ENCODE data around the gene TXNL4B.

Gene TXNL4B

DNA sequence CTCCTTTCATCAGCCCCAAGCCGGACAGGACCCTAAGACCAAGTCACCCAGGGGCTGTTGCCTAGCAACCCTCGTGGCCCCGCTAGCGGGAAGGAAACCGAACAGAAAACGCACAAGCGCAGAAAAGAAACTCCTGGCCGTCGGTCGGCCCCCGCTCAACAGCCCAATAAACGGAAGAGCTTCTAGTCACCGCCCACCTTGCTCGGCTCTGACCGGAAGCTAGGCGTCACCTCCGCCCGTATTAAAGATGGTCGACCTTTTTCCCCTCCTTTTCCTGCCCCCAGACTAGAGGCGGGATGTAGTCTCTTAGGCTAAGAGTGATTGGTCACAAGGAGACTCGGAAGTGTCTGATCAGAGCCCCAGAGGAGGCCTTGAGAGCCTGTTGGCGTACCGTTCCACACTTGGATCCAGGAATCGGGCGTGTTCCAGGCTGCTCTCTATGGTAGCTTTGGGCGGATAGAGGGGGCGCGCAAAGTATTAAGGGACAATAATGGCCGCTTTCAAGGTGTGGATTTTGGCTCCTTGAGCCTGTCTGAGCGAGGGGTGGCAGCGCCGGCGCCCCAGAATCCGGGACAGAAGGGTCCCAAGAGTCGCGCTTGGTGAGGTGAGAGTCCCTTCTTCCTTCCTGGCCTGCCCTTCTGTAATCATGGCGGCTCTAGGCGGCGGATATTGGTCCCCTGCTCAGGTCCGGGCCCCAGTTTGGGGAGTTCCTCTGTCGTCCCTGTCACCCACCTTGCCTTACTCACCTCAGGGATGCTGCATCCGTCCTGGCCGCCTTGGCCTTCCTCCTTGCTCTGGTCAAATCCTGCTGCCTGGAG lies at the start of gene TXNL4B, which contains the start of gene DHX38:
TXNL4B (minus strand) TSS at position 173 of the 818 bp plus-strand sequence. CDS start 2,871 bp downstream, outside the sequence.
DHX38 (plus strand) TSS at position 400 of the 818 bp plus-strand sequence. CDS start 2,311 bp downstream, outside the sequence.
- DNase-seq = peak; percentile 85 to 93

DNA sequence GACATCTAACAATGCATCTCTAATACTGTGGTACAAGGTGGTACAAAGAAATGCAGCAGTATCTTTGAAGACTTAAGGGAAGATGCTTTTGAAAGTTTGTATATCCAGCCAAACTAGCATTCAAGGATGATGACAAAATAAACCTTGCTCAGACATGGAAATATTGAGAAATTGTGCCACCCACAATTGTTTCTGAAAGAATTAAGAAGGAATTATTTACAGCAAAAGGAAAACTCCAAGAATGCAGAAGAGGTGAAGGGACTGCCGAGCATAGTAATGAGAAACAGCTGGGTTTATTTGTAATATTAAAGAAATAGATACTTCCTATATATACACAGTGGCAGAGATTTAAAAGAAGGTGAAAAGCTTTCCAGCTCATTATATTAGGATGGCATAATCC lies 49.1 kb upstream of the TXNL4B start:
- DNase-seq = no peak

DNA sequence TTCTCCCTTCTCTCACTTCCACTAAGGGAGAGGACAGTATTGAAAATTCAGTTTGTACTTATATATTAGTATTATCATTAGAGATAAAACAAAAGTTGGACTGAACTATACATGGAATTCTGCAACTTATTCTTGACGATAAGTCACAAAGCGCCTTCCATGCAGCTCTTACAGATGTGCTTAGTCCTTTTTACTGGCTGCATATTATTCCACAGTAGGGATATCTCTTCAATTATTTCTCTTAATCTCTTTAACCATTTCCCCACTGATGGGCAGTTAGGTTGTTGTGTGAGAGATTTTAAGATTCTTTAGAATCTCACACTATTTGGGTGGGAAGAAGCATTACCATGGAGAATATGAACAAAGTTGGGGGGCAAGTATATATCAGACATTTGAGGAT lies 46.5 kb upstream of the TXNL4B start:
- DNase-seq = no peak

DNA sequence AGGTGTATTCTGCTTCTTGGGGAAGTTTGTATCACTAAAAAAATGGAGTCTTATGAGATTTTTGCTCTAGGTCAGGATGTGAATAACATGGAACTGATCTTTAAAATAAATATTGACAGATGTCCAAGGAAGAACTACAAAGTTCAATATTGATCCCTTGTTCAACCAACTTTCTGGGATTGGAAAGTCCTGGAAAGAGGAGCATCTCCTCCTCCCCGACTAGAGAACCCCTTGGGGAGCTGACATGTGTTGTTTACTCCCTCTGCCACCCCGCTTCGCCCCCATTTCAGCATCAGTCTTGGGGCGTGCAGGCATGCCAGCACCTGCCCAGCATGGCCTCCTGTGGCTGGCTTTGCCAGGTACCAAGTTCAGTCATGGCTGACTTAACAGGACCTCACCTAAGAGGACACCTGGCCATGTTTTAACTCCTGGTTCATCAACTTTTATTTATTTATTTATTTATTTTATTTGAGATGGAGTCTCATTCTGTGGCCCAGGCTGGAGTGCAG lies 44.7 kb upstream of the TXNL4B start:
- no peak for DNase-seq

DNA sequence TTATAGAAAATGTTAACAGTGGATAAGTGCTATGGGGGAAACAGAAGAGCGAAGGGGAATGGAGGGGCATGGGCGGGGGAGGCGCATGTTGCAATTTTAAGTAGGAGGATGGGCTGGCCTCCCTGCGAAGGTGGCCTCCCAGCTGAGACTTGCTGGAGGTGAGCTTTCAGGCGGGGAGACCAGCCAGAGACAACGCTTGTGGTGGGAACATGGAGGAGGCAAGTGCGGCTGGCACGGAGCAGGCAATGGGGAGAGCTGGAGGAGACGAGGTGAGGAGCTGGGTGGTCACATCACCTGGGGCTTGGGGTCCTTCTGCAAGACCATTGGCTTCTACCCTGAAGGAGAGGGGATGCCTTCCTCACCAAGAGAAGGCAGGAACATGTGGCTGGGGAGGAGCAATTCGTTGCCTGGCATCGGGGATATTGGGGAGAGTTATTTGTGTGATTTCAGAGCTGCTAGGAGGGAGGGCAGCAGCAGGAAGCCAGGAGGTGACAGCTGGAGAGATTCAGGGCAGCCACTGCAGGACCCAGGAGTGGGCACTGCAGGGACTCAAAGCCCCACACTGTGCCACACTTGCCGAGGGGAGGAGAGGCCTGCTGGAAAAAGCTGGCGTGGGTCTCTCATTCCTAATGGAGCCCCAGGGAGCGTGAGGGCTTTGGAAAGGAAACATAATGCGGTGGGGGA lies 44.1 kb upstream of the TXNL4B start:
- DNase-seq = no peak

DNA sequence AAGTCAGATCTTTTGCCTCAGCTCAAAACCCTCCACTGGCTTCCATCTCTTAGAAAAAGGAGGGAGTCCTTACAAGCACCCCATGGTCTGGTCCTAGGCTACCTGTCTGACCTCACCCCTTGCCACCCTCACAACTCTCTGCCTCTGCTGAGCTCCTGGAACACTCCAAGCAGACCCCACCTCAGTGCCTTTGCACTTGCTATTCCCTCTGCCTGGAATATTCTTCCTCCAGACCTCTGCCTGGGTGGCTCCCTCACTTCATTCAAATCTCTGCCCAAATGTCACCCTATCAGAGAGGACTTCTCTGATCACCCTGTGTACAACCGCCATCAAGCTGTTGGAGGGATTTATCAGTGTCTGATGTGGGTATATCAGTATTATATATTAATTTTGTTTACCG lies 41.1 kb upstream of the TXNL4B start:
- DNase-seq = no peak

DNA sequence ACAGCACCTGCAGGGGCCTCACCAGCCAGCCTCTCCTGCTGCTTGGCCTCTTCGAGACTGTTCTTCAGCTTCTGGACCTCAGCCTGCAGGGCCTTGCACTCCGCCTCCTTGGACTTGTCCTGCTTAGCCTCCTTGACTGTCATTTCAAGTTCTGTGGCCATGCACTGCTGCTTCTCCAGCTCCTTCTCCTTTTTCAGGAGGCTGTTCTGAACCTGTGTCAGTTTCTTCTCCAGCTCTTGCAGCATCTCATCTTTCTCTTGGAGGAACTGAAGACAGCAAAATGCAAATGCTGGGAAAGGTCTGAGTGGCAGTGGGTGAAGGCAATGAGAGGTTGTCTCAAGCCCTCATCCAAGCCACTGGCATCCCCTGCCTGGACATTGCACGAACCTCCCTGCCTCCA lies 39.3 kb upstream of the TXNL4B start:
- no peak for DNase-seq

DNA sequence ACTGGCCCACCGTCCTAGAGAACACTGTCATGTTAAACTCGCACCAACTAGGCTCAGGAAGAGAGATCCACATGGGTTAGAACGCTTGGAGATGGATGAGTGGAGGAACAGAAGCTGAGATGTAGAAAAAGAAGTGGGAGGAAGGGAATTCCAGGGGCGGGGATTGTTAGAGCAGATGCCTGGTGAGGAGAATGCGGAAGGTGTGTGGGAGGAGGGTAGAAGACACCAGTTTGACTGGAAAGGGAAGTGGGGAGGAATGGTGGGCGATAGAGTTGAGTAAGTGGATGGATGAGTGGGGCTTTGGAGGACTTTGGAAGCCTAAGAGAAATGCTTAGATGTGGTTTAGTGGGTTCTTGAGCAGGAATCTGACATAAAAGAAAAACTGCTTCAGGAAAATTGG lies 37.6 kb upstream of the TXNL4B start:
- DNase-seq = no peak

DNA sequence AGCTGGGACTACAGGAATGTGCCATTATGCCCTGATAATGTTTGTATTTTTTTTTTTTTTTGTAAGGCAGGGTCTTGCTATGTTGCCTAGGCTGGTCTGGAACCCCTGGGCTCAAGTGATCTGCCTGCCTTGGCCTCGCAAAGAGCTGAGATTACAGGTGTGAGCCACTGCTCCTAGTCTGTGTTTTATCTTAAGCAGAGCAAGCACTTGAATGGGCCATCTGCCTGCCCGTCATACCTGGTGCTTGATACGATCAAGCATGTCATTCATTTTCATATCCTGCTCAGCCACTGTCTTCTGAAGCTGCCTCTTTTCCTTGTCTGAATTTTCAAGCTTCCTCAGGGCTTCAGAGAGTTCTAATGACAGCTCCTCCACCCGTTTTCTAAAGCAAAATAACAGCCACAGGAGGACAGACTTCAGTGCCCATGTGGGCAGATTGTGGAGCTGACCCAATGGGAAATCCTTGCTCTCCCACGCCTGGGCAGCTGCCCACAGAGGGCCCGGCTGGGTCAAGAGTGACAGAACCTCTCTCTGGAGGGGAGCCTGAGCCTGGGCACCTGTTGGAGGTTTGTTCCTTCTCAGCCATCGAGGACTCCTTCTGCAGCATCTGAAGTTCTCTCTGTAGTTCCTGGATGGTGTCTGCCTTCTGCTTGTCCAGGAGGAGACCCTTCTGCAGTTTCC lies 36.7 kb upstream of the TXNL4B start:
- no peak for DNase-seq

DNA sequence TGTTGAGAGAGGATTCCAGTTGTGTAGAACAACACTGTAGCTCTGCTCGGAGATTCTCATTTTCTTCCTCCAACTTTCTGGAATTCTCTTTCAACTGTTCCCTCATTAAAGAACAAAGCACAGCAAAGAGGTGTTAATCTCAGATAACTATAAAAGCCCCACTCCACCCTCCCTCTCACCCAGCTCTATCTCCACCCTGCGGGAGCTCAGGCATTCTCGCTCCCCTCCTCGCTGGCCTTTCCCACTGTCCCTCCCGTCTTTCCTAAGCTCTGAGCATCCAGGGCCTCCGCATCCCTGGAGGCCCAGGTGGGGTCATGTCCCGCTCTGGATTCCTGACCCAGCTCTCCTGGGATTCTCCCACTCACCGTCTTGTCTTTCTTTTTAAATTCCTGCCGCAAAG lies 35.3 kb upstream of the TXNL4B start:
- no peak for DNase-seq

DNA sequence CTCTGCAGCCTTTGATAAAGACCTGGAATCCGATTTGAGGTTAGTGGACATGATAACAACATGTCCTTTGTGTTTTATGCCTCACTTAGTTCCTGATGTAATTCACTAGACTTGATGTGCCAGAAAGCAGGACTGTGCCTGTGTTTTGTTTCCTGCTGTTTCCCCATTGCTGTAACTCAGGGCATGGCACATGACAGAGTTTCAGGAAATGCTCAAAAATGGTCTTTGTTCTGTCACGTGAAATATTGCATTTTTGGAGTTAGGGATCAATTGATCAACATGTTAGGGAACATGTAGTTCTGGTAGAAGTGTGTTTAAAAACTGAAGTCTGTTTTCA lies 33.0 kb upstream of the TXNL4B start:
- DNase-seq = no peak

DNA sequence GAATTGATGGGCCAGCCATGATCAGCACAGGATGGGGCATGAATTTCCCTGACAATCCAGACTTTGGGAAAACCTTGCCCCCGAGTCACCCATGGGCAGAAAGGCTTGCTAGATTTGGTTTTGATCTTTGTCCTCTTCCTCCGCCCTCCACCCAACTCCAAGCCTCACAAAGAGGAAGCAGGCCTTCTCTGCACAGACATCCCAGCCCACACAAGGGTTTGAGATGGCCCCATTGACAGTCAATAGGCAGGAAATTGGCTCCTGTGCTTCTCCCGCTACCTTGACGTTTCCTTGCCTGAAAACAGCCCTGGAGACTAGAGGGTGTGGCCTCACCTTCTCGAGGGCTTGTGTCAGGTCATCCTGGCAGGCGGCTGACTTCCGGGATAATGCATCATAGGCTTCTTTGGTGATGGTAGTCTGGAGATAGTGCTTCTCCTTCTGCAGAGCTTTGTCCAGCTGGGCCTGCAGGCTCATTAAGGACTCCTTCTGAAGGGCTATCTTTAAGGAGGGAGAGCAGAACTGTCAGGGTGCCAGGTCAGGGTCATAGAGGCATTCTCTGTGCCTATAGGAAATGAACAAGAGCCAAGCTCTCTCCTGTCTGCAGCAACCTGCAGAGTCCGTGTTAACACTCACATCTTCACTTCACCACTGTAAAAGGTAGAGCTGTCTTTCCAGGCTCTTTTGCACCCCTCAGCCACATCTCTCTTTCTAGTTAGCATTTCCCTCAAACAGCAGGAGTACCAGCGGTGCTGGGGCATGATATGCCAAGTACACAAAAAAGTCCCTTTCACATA lies 32.4 kb upstream of the TXNL4B start:
- no peak for DNase-seq

DNA sequence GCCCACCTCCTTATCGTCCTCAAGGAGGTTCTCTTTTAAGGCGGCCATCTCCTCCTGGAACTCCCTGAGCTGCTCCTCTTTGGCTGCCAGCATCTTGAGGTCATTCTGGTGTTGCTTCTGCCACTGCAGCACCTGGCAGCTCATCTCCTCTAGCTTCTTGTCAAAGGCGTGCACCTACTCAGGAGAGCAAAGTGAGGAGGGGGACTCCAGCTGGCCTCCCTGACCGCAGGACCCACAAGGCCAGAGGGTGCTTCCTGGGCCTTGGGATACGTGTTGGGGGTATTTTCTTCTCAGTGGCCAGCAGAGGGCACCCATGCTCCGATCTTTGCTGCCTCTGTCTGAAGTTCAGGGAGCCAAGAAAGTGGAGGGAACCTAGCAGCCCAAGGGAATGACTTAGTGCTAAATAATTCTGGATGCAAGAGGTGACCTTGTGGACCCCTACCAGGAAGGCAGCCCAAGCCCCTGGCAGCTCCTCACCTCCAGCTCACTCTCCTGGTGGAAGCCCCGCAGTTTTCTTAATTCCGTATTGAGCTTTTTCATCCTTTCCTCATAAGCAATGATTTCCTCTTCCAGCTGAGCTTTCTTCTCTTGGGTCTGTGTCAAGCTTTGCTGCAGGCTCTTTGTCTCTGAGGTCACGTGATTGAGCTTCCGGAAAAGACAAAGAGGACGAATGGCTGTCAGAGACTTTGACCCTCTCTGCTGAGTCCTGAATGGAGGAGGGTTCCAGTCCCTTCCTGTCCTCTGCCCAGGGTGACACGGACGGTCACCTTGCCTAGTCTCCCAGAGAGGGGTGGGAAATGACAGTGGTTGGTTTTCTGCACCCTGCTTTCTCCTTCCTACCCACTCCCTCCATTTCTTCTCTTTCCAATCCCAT lies 31.6 kb upstream of the TXNL4B start:
- DNase-seq = peak; percentile 16 to 55

DNA sequence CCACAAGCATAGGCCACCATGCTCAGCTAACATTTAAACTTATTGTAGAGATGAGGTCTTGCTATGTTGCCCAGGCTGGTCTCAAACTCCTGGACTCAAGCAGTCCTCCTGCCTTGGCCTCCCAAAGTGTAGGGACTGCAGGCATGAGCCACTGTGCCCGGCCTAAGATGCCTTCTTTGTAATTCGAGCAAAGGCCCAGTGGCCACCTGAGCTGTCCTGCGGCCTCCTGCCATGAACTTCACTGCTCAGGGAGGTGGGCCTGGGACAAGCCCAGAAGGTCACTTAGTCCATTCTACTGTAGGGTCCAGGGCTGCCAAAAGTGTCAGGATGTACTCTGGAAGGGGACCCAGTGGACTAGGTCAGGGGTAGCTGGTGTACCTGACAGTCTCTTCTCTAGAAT lies 30.7 kb upstream of the TXNL4B start:
- no peak for DNase-seq

DNA sequence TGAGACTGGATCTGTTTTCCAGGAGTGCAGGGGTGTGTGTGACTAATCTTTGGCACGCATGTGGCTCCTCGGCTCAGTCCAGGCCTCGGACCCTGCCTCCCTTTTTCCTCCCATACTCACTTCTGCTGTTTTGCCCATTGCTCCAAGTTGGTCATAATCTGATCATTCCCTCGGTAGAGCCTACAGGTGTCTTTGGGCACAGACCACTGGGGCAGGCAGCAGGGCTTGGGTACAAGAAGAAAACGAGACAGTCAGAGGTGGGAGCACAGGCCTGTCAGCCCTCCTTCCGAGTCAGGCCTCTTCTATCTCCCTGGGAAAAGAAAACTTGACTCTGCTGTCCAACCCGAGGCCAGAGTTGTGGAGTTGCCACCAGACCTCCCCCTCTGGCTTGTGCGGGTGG lies 30.0 kb upstream of the TXNL4B start:
- no peak for DNase-seq

DNA sequence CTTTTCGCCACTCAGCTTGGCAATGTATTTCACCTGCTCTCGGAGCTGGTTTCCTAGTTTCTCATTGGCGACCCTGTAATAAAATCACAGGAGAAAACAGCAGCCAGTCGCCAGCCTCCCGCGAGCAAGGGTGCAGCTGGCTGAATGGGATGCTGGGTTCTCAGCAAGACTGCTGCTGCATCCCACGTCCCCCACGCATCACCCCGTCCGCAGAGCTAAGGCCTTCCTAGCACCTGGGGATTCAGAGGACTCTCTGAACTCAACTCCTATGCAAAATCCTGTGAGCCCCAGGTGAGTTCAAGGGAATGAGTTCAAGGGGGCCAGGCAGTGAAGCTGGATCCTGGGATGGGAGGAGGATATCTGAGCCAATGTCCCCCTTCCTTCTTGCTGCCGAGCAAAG lies 29.5 kb upstream of the TXNL4B start:
- DNase-seq = no peak

DNA sequence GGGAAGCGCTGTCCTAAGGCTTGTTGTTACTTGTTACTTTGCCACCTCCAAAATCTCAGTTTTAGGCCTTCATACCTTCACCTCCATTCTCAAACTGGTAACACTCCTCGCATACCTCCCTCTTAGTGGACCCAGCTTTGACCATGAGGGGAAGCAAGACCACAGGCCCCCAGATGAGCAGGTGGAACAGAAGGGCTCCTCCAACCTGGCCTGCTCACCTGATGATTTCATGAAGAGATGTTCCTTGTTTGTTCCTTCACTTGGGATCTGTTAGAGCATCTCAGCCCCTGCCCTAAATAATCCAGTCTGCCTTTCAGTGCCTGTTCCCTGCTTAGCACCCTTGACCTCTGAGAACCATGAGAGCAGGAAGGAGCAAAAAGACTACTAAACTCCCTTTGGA lies 28.9 kb upstream of the TXNL4B start:
- no peak for DNase-seq

DNA sequence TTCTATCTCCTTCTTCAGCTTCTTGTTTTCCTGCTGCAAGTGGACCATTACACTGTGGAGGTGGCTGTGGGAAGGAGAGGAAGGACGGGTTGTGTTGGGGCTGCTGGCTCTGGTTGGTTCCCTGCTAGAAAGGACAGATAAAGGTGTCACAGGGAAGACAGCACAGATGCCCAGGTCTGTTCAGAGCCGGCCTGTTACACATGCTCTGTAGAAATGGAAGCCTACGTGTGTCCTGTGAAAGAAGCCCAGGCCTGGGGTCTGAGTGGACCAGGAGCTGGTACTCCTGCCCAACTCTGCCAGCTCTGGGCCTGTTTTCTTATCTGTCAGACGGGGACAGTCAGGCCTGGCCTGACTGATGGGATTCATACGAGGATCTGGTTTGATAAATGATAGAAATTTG lies 26.6 kb upstream of the TXNL4B start:
- no peak for DNase-seq

DNA sequence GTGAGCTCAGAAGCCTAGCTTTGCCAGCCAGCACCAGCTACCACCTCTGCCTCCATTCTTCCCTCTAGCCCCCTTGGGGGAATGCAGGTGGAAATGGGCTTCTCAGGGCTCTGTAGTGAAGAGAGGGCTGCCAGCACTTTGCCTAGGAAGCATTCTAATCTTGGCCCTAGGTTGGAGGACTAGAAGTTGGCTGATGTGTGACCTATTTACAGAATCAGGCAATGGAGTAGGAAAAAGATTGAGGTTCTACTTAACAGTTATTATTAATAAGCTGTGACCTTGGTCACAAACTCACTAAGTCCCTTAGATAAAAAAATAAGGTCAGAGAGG lies 20.2 kb upstream of the TXNL4B start:
- DNase-seq = no peak

DNA sequence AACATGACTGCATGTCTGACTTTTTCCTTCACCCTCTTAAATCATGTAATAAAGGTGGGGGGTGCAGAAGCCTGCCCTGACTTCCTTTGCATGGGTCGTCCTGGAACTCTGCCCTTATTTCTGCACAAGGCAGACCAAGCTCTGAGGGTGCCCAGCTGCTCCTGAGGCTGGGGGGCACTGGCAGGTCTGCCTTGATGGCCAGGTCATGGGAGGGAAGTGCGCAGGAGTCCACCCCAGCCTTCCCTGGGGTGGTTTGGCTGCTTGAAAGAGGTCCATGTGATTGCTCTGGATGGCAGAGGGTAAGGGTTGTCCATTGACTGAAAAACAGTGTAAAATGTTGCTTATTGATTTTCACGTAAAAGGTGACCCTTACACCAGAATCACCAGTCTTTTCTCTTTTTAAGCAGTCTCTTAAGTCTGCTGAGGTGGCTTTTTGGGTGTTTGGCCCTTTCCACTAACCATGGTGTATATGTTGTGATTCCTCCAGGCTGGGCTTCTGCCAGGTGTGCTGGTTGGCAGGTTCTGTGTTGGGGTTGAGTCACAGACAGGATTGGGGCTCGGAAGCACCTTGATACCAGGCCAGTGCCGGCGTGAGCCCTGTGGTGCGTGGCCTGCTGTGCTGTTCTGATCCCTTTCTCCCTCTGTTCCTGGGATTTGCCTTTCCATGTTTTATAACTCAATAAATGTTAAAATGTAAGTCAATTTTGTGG lies 19.6 kb upstream of the TXNL4B start:
- DNase-seq = no peak

DNA sequence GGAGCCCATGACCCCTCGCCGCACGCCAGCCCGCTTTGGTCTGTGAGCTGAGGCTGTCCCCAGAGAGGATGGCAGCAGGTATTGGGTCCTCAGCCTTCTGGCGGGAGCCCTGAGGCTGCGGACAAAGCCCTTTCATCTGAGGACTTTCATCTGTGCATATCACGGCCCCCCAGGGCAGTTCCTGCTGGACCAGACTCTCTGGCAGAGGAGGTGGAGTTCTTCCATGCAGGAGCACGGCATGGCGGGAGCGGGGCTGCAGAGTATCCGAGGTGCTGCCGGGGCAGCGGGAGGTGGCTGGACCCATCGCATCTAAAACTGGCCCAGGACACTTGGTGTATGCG lies 19.0 kb upstream of the TXNL4B start:
- DNase-seq = no peak

Data from NCI-H446 (cell line).